HG02885 (cell line): ENCODE data around the gene MOSPD3.

Source experiments
- ATAC-seq: cut with Tn5 transposase; IDR thresholded peaks from one replicate; pipeline ENCODE4 v1.9.1; 2021; ENCODE audit warnings: mild to moderate bottlenecking; ENCODE audit not compliant: unreplicated experiment, poor library complexity

The MOSPD3 gene

GRCh38 chr7:100588438-100588837, 23.9 kb upstream of the MOSPD3 start:
- ATAC-seq, result no peak

GRCh38 chr7:100589341-100589947, 22.9 kb upstream of the MOSPD3 start:
- ATAC-seq, result no peak

GRCh38 chr7:100590077-100590737, 22.1 kb upstream of the MOSPD3 start:
- ATAC-seq, result no peak

GRCh38 chr7:100591596-100591995, 20.7 kb upstream of the MOSPD3 start:
- no peak for ATAC-seq

GRCh38 chr7:100595188-100595587, 17.2 kb upstream of the MOSPD3 start:
- ATAC-seq, result no peak

GRCh38 chr7:100598425-100598824, 13.9 kb upstream of the MOSPD3 start:
- ATAC-seq, result no peak

GRCh38 chr7:100599911-100600729, 12.2 kb upstream of the MOSPD3 start:
- no peak for ATAC-seq

- no peak for ATAC-seq
Measured at GRCh38 chr7:100600730-100601038, 11.7 kb upstream of the MOSPD3 start.

GRCh38 chr7:100602889-100603725, 9.2 kb upstream of the MOSPD3 start:
- no peak for ATAC-seq

- no peak for ATAC-seq
Measured at GRCh38 chr7:100603726-100604027, 8.7 kb upstream of the MOSPD3 start.

- peak; percentile 58 for ATAC-seq
Measured at GRCh38 chr7:100604028-100604975, 8.0 kb upstream of the MOSPD3 start.

DNA sequence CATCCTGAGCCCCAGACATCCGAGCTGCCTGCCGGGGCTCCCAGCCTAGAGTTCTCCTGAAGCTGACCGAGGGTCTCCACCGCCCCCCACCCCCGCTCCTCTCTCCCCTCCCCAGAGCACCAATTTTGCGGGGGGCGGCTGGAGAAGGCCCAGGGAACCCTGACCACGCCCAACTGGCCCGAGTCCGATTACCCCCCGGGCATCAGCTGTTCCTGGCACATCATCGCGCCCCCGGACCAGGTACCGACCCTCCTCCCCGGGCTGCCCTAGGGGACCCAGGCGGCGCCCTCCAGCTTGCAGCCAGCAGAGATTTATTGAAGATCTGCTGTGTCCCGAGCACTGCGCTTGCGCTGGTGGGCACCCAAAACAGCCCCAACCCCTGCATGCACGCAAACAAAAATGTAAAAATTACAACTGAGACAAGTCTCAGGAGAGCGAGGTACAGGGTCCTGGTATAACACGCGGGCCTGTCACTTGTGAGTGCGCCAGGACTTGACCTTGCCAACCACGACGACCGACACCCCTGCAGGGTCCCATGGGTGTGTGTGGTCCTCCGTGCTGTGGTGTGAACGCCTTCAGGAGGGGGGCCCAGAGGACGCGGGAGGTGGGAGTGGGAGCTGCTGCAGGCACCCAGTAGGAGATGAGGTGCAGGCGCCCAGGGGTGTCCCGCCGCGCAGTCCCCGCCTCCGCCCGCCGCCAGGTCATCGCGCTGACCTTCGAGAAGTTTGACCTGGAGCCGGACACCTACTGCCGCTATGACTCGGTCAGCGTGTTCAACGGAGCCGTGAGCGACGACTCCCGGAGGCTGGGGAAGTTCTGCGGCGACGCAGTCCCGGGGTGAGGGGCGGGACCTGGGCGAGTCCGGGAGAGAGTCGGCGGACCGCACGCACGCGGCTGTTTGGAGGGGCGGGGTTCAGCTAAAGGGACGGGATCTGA, 7.1 kb upstream of the MOSPD3 start:
- no peak for ATAC-seq

DNA sequence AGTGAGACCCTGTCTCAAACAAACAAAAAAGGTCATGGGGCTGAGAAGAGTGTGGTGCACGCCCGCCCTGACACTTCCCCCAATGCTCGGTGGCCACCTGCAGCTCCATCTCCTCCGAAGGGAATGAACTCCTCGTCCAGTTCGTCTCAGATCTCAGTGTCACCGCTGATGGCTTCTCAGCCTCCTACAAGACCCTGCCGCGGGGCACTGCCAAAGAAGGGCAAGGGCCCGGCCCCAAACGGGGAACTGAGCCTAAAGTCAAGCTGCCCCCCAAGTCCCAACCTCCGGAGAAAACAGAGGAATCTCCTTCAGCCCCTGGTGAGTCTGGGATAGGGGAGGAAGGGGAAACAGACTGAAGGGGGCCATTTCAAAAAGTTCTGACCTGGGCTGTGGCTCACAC, 6.0 kb upstream of the MOSPD3 start:
- no peak for ATAC-seq

GRCh38 chr7:100607111-100607510, 5.2 kb upstream of the MOSPD3 start:
- no peak for ATAC-seq

- ATAC-seq, result no peak
Measured at GRCh38 chr7:100609958-100610357, 2.4 kb upstream of the MOSPD3 start.

- ATAC-seq, result no peak
Measured at GRCh38 chr7:100612730-100613390, 520 bp downstream of the MOSPD3 start.

GRCh38 chr7:100613412-100614175, 1.3 kb downstream of the MOSPD3 start:
- ATAC-seq, result no peak
